MM.1S (cell line): ENCODE results near the gene PRDM7.
"Not testable (repeated sequence)": the region's sequence is repeated elsewhere in the genome, so short reads cannot be mapped to it uniquely, and the experiment has no call there.

ENCODE experiments used
- CTCF ChIP-seq: fragments of 300-600 bp; sonication (generic); IDR thresholded peaks from 2 replicates; pipeline ENCODE4 v1.5.1; 2016; ENCODE audit warnings: antibody characterized with exemption, low read length, mixed read lengths
- EZH2 ChIP-seq: fragments of 300-600 bp; sonication (generic); optimal IDR thresholded peaks from 2 replicates; pipeline ENCODE3; 2017; ENCODE audit warnings: low read depth, mild to moderate bottlenecking, antibody characterized with exemption, low read length, mixed read lengths

GRCh38 chr16:90102086-90102884 is 25.2 kb upstream of the PRDM7 start:
- TF ChIP-seq EZH2, CTCF: not testable (repeated sequence)
